Raji (cell line): ENCODE data around the gene ZSCAN31.

Experiments used
- POLR2A ChIP-seq: IDR thresholded peaks from 2 replicates; pipeline ENCODE4 v1.6.1; 2011; ENCODE audit warnings: low read depth, low read length, control low read depth; ENCODE audit not compliant: insufficient read depth

Gene ZSCAN31

GRCh38 chr6:28355743-28356665, 20.1 kb upstream of the ZSCAN31 start:
- no peak for TF ChIP-seq POLR2A

DNA sequence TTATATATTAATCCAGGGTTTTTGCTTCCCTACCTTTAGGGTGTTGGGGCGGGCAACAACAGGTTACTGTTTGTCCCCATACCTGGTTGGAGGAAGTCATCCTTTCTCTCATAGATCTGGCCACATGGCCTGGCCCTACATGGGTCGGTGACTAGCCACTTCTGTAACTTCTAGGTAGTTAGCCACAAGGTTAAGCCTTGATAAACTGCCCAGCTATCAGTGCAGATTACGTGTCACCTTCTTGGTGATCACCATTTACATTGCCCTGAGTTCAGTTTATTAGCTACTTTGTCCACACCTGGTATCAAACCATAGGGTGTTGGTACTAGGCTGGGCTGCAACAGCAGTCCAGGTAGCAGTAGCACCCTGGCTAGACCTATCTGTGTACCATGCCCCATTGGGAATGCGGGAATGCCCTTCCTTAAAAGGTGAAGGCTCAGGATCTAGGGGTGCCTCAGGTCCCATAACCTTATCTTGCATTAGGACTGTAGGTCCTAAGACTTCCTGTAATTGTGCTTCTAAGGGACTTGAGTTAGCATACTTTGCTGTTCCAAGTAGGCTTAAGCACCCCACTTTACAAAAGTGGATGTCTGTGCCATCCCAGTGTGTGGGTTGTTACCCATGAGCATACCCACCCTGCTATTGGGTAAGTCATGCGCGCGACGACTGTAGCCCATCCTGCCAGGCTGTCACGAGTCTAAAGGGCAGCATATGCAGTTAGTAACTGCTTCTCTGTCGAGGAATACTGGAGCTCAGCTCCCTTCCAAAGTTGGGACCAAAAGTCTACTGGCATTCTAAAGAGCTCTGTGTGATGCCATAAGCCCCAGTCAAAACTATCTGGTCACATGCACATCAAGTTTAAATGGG, 19.0 kb upstream of the ZSCAN31 start:
- TF ChIP-seq POLR2A, result no peak

DNA sequence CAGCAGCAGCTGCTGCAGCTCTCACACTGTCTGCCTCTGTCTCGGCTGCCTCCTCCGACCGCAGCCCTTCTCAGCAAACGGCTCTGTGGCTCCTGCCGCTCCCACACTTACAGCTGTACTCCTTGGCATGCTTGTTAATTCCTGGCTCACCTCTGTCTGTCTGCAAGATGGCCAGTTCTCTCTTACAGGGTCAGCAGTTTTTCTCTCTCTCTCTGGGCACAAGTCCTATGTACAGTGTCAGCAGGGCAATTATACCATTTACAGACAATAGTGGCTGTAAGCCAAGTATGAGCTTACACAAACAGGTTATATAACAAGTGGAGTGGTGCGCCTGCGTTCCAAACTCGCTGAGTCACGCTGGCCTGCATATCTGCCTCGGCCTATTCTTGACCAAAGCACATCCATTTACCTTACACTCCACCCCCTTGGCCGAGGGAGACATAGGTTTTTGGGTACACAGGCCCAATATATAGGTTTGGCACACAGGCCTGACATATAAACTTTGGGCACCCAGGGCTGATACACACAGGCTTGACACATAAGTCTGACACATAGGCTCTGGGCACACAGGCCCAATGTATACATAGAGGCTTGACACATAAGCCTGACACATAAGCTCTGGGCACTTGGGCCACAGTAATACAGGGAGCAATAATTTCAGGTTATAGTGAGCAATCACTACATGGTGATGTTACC, 18.2 kb upstream of the ZSCAN31 start:
- TF ChIP-seq POLR2A, result no peak

- TF ChIP-seq POLR2A, result no peak
These were observed 17.4 kb upstream of the ZSCAN31 start for GRCh38 chr6:28353356-28353755.

- TF ChIP-seq POLR2A, result no peak
These were observed 15.6 kb upstream of the ZSCAN31 start for GRCh38 chr6:28351493-28351925.

- TF ChIP-seq POLR2A, result no peak
These were observed 15.1 kb upstream of the ZSCAN31 start for GRCh38 chr6:28351087-28351486.

- peak; percentile 76 for TF ChIP-seq POLR2A
These were observed 14.2 kb upstream of the ZSCAN31 start, which contains the start of gene ZKSCAN3 for GRCh38 chr6:28349892-28350737. Gene ZKSCAN3 (plus strand): TSS chr6:28349947. CDS start chr6:28359587, 9,640 bp downstream.

- TF ChIP-seq POLR2A, result no peak
These were observed 13.5 kb upstream of the ZSCAN31 start for GRCh38 chr6:28349344-28349891.

- no peak for TF ChIP-seq POLR2A
These were observed 11.2 kb upstream of the ZSCAN31 start for GRCh38 chr6:28347119-28347518.

DNA sequence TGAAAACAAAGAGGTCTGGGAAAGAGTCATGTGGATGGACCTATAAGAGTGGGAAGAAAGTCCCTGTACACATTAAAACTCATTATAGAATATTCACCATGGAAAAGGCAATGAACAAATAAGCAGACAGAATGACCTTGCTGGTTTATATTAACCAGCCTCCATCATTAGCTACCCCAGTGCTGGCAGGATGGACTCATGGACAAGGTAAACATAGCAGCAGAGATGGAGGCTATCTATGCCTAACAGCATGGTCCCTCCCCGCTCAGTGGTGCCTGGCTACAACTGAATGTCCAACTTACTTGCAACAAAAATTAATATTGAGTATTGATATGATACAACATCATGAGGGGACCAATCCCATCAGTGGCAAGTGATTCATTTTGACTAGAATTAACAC, 9.3 kb upstream of the ZSCAN31 start:
- no peak for TF ChIP-seq POLR2A

GRCh38 chr6:28343898-28344677, 8.1 kb upstream of the ZSCAN31 start:
- no peak for TF ChIP-seq POLR2A

DNA sequence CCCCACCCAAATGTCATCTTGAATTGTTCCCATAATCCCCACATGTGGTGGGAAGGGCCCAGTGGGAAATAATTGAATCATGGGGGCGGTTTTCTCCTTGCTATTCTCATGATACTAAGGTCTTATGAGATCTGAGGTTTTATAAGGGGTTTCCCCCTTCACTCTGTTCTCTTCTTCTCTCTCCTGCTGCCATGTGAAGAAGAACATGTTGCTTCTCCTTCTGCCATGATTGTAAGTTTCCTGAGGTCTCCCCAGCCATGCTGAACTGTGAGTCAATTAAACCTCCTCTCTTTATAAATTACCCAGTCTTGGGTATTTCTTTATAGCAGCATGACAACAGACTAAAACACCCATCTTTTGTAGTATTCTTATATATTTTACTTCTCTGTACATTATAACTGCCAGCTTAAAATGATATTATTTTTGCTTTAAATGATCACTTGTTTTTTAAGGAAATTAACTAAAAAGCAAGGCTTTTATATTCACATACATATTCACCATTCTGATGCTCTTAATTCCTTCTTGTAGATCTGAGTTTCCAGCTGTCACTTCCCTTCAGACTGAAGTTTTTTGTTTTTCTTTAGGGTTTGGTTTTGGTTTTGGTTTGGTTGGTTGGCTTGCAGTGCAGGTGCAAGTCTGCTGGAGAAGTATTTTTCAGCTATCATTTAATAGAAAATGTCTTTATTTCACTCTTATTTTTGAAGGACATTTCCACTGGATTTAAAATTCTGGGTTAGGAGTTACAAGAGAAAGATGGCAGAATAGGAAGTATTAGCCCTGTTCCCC, 4.6 kb upstream of the ZSCAN31 start:
- no peak for TF ChIP-seq POLR2A
